GM19099 (cell line): Measurements from ENCODE around the gene MTIF2.

Experiments used
- POLR2A ChIP-seq: IDR thresholded peaks from 3 replicates; pipeline ENCODE4 v1.6.1; 2011; ENCODE audit warnings: low read depth; ENCODE audit not compliant: insufficient read length; ENCODE audit errors: extremely low read depth

Gene MTIF2

GRCh38 chr2:55268907-55269644 is at the start of gene MTIF2:
TSS of gene MTIF2 (minus strand) at chr2:55269231. CDS start at chr2:55263858, 5,373 bp downstream.
- peak; percentile 96 for TF ChIP-seq POLR2A

- TF ChIP-seq POLR2A: no peak
Observed at GRCh38 chr2:55314985-55315384, 46.0 kb upstream of the MTIF2 start.

- TF ChIP-seq POLR2A: no peak
Observed at GRCh38 chr2:55311444-55311870, 42.4 kb upstream of the MTIF2 start.

GRCh38 chr2:55309446-55309845 is 40.4 kb upstream of the MTIF2 start:
- TF ChIP-seq POLR2A: no peak

GRCh38 chr2:55302241-55302640 is 33.2 kb upstream of the MTIF2 start:
- TF ChIP-seq POLR2A: no peak

- TF ChIP-seq POLR2A: no peak
Observed at GRCh38 chr2:55301277-55301676, 32.2 kb upstream of the MTIF2 start.

- TF ChIP-seq POLR2A: no peak
Observed at GRCh38 chr2:55296393-55296792, 27.4 kb upstream of the MTIF2 start.

GRCh38 chr2:55283083-55283482 is 14.1 kb upstream of the MTIF2 start:
- TF ChIP-seq POLR2A: no peak

GRCh38 chr2:55282110-55282917 is 13.3 kb upstream of the MTIF2 start:
- TF ChIP-seq POLR2A: peak; percentile 93

- no peak for TF ChIP-seq POLR2A
Observed at GRCh38 chr2:55277310-55277709, 8.3 kb upstream of the MTIF2 start.

GRCh38 chr2:55269645-55269990 is 587 bp upstream of the MTIF2 start:
- TF ChIP-seq POLR2A: no peak

GRCh38 chr2:55268288-55268906 is 634 bp downstream of the MTIF2 start:
- no peak for TF ChIP-seq POLR2A

GRCh38 chr2:55252832-55253231 is 16.2 kb downstream of the MTIF2 start:
- no peak for TF ChIP-seq POLR2A

GRCh38 chr2:55247025-55247424 is 22.0 kb downstream of the MTIF2 start:
- no peak for TF ChIP-seq POLR2A

- TF ChIP-seq POLR2A: no peak
Observed at GRCh38 chr2:55245411-55245810, 23.6 kb downstream of the MTIF2 start.

- TF ChIP-seq POLR2A: no peak
Observed at GRCh38 chr2:55242617-55243016, 26.4 kb downstream of the MTIF2 start.
